ENCODE results near the gene MFNG. TPM values are rescaled to one million over a fixed set of nuclear protein-coding genes. Genes with fewer than 3 reads are reported as not detected.

MFNG gene
- total RNA-seq, 2 experiments from 2014 or later, result 191 to 199 TPM

DNA sequence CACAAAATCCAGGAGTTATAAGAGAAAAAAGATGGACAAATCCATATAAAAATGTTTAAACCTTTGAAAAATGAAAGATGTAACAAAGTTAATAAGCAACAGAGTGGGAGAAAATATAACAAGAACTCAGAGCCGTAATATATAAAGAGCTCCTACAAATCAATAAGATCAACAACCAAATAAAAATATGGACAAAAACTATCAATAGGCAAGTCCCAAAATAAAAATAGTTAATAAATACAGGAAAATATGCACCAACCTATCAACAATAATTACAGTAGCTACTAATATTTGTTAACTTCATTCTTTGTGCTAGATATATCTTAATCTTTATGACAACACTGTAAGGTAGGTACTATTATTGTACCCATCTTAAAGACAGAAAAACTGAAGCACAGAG lies 30.3 kb upstream of the MFNG start:
- ChIA-PET CTCF (interaction anchor here (1.2 kb wide), 1 partner anchor 17 kb away, joined by 3 read pairs; no protein-coding TSS in a partner anchor), POLR2A (no interaction called here)

DNA sequence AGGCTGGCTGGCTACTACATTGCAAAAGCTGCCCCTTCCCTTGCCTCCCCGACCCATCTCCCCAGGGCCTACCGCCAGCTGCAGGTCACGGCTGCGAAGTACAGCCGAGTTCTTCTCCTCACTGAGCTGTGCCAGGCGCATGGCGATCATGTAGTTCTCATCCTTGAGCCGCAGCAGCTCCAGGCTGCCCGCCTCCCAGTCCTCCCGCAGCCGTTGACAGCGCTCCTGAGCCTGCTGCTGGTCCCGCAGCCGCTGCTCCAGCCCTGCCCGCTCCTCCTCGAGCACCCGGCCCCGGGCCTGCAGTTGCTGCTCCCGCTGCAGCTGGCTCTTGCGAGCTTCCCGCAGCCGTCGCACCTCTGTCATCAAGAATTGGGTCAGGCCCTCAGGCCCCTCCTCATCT lies 29.7 kb upstream of the MFNG start:
- ChIA-PET POLR2A (no interaction called here), CTCF (interaction anchor here (1.2 kb wide), 1 partner anchor 17 kb away, joined by 3 read pairs; no protein-coding TSS in a partner anchor)

DNA sequence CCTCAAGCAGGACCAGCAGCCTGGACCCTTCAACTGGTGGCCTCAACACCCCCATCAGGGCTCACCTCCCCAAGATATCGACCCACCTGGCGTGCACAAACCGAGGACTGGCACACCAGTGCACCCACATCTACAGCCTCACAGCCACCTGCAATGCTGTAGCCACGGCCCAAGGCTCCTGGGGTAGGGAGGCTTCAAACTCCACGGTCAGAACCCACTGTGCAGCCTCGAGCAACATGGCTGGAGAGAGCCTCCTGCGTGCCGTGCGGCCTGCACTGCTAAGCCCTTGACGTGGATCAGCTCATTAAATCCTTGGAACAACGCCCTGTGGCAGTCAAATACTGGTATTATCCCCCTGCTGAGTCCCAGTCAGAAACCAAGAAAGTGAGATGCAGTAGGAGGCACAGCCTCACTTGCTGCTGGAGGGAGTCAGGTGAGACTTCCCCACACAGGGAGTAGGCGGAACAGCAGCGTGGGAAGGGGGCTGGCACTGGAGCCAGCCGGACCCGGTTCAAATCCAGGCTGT lies 28.4 kb upstream of the MFNG start:
- ChIA-PET POLR2A (no interaction called here), CTCF (no interaction called here)

DNA sequence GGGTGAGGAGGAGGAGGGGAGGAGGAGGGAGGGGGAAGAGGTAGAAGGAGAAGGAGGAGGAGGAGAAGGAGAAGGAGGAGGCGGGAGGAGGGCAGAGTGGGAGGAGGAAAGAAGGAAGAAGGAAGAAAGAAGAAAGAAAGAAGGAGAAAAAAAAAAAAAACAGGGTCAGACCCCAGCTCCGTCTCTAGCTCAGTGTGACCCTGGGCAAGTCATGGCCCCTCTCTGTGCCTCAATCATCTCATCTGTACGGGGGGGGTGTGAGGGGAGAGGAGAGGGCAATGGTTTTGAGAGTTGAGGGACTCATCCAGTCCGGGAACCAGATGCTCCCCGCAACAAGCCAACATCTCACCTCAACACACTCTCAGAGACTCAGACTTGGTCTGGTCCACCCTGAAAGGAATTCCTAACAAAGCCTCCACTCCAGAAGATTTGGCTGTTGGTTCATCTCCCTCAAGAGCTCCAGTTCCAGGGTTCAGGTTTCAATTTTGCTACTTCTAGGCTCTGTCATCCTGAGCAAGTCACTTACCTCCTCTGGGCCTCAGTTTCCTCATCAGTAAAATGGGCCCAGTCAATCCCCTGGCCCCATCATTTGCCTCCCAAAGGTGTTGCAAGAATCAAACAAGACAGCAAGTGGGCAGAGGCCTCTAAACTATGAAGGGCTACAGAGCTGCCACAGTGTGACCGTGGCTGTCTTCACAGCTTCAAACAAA lies 25.4 kb upstream of the MFNG start:
- ChIA-PET CTCF (interaction anchor here (0.7 to 1.2 kb wide), 2 partner anchors 69 to 95 kb away, joined by 3 read pairs; no protein-coding TSS in a partner anchor), POLR2A (no interaction called here)

DNA sequence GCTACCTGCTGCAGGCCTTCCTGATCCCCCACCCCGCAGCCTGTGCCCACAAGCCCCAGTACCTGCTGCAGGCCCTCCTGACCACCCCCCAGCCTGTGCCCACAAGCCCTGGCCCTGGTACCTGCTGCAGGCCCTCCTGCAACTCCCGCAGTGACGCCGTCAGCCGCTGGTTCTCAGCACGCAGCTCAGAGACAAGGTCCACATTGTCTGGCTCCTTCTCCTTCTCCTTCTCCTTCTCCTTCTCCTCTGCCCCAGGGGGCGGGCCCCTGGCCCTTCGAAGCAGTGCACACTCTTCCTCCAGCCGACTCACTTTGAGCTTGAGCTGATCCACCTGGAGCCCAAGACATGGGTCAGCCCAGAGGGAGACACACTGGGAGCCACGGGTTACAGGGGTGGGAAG lies 23.9 kb upstream of the MFNG start:
- ChIA-PET POLR2A (interaction anchor here (0.6 kb wide), 1 partner anchor 100 kb away, joined by 3 read pairs; no protein-coding TSS in a partner anchor), CTCF (no interaction called here)

DNA sequence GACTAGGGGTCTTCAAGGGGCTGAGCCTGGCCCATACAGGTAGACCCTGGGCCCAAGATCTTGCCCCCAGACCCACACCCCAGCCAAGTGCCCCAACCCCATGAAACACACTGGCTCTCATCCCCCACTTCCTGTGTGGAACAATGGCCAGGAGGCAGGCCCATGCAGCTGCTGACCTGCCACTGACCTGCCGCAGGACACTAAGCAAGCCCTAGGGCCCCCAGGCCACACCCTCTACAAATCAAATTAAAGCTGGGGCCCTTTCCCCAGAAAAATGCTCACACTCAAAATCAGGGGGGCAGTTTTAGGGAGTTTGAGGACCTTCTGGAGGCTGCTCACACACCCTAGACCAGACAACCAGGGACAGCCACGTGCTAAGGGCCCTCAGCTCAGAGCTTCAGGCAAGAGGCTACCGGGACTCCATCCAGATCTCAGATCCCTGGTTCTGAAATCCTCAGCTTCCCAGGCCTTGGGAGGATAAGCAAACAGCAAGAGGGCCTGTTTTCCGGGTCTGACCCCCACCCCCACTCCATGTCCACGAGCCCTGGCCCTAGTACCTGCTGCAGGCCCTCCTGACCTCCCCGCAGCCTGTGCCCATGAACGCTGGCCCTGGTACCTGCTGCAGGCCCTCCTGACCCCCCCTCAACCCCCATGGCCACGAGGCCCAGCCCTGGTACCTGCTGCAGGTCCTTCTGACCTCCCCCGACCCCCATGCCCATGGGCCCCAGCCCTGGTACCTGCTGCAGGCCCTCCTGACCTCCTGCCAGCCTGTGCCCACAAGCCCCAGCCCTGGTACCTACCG lies 23.1 kb upstream of the MFNG start:
- ChIA-PET CTCF (no interaction called here), POLR2A (interaction anchor here (0.6 kb wide), 1 partner anchor 101 kb away, joined by 3 read pairs; no protein-coding TSS in a partner anchor)

DNA sequence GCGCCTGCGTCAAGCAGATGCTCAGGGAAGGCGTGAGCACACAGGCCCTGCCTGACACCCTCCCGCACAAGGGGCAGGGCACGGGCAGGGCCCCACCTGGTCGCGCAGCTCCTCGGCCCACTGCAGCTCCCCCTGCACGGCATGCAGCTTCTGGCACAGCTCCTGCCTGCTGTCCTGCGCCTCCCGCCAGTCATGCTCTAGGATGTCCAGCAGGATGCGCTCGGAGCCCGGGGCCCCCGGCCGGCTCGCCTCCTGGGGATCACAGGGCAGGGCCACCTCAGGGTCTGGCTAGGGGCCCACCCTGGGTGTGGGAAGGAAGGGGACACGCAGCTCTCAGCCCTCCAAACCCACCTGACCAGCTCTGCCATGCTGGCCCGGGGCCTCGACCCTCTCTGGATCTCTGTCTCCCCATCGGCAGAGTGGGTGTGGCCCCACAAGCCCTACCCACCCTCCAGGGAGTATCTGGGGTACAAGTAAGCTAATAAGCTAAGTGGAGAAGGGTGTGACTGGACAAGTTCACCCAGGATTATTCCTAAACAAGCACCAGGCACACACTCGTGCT lies 22.3 kb upstream of the MFNG start:
- POLR2A ChIA-PET, result no interaction called here
- CTCF ChIA-PET, result no interaction called here

DNA sequence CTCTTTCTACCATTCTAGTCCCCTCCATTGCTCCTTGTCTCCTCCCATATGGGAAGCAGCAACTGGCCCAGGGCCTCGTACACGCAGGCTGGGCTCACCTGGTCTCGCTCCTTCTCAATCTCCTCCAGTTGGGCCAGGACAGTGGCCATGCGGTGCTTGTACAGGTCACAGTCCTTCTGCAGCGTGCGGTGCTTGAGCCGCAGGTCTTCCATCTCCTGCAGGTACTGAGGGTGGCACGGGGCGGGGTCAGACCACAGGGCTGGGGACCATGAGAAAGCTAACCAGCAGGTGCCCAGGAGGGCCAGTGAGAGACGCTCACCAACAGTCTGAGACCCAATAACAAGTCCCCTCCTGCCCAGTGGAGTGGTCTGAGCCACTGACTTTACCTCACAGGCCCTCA lies 21.5 kb upstream of the MFNG start:
- CTCF ChIA-PET, result no interaction called here
- POLR2A ChIA-PET, result no interaction called here

DNA sequence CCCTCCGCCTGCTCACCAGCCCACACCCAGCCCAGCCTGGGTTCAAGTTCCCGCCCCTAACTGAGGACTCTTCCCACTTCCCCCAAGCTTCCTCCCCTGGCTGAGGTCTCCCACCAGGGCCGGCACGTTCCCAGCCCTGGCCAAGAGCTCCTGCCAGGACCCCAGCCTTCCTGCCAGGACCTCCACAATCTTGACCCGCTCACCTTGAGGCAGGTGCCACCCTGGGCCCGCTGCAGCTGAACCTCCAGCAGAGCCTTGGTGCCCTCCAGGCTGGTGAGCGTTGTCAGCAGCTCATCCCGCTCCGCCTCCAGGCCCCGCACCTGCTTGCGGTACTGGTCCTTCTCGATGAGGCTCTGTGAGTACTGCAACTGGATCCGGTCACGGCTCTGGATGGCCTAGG lies 19.8 kb upstream of the MFNG start:
- CTCF ChIA-PET, result interaction anchor here (1.1 kb wide), 2 partner anchors 13 to 56 kb away, joined by 4 read pairs; no protein-coding TSS in a partner anchor
- POLR2A ChIA-PET, result no interaction called here

DNA sequence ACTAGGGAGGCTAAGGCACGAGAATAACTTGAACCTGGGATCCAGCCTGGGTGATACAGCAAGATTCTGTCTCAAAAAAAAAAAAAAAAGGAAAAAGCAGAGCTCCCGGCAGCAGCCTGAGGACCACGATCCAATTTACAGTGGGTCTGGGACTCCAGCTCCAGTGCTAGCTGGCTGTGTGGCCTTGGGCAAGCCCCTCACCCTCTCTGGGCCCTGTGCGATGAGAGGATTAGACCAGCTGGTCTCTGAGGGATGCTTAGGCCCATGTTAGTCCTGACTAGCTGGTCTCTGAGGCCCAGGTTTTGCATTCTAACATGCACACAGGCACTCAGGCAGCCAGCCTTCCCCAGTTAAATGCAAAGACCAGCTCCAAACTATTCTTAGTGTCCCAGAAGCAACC lies 19.4 kb upstream of the MFNG start:
- CTCF ChIA-PET, result interaction anchor here (0.6 to 1.1 kb wide), 5 partner anchors 13 to 350 kb away, joined by 3 to 4 read pairs (median 3); no protein-coding TSS in a partner anchor
- POLR2A ChIA-PET, result interaction anchor here (0.5 kb wide), 1 partner anchor 63 kb away, joined by 8 read pairs; no protein-coding TSS in a partner anchor

DNA sequence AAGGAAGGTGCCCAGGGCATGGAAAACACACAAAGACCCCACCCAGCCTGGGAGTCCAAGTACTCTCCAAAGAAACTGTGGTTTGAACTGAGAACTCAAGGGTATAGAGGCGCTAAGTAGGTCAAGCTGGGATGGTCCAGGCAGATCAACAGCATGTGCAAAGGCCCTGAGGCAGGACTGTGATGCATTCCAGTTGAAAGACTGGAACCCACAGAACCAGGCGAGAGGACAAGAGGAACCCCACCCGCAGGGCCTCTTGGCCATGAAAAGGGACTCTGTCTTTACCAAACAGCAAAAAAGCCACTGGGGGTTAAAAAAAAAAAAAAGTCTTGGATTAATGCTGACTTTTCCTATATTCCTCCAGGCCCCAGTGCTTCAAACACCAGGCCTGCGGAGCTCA lies 18.8 kb upstream of the MFNG start:
- ChIA-PET POLR2A (interaction anchor here (0.5 kb wide), 1 partner anchor 63 kb away, joined by 8 read pairs; no protein-coding TSS in a partner anchor), CTCF (interaction anchor here (0.6 to 1.1 kb wide), 5 partner anchors 25 to 351 kb away, joined by 3 to 4 read pairs (median 3); no protein-coding TSS in a partner anchor)

DNA sequence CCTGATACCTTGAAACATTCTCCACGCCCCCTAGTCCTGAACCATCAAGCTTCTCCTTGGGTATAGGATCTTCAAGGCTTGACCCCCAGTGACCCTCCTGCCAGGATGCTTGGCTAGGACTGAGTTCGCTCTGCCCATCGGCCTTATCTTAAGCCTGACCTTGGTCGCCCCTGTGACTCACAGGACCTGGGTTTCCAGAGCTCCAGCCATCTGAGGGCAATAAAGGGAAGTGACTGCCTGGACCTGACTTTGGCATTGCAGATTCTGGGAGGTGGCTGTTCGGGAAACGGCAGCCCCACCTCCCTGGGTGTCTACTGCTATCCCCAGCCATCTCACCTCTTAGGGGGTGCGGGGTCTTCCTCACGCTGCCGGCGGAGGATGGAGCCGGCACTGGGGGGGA lies 17.7 kb upstream of the MFNG start:
- POLR2A ChIA-PET, result interaction anchor here (0.5 kb wide), 1 partner anchor 468 kb away, joined by 5 read pairs; no protein-coding TSS in a partner anchor

DNA sequence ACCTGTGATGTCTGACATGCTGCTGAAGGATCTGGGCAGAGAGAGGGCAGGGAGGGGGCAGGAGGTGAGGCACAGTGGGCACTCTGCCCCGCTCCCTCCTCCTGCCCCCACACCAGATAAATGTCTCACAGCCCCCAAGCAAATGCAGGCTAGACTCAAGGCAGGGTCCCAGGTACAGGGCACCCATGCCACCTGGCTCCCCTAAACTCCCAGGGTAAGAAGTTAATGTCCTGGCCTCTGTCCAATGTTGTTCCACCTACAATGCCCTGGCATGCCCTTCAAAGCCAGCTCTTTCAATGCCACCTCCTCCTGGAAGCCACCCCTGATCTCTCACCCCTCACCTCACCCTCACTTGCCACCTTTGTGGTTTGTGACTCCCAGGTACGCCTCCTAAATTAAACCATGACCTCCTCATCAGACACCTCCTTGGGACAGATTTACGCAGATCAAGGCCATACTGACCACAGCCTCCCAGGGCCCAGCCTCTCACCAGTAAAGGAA lies 17.0 kb upstream of the MFNG start:
- ChIA-PET POLR2A (interaction anchor here (0.5 kb wide), 1 partner anchor 468 kb away, joined by 5 read pairs; no protein-coding TSS in a partner anchor), CTCF (interaction anchor here (1.0 kb wide), 1 partner anchor 8 kb away, joined by 3 read pairs; no protein-coding TSS in a partner anchor)

More for the DNA sequence above, 17.7 kb upstream of the MFNG start:
- CTCF ChIA-PET, result interaction anchor here (1.0 kb wide), 1 partner anchor 9 kb away, joined by 3 read pairs; no protein-coding TSS in a partner anchor

DNA sequence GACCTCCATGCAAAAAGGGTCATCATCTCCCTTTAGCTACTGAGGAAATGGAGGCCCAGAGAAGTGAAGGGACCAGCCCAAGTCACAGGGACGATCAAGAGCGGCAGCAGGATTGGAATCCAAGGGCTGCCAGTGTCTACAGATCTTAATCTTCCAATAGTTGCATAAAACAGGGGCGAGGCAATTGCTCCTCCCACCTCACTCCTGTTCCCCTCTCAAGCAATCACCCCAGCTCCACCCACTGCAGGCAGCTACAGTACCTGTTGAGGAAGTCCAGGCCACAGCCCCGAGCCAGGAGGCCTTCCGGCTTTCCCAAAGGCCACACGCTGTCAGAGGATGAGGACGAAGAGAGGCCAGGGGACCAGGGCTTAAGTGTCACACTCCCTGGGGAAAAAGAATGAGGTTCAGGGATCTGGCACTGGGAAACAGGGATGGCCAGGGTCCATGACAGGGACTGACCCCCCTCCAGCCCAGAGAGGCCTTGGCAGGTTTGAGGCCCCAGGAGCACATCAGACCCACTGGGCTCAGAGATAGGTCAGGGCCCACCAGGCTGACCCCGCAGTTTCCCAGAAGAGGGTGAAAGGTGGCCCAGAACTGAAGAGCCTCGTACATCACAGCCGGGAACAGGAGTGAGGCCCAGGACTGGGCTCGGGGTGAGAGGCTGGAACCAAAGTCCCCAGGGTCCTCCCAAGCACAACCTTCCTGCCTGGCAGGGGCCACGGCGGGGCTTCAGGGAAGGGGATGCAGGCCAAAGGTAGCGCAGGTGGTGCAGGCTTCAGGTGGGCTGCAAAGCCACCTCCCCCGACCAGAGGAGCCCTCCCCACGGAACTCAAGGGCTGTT lies 16.4 kb upstream of the MFNG start:
- ChIA-PET POLR2A (interaction anchor here (0.5 kb wide), 1 partner anchor 485 kb away, joined by 3 read pairs; no protein-coding TSS in a partner anchor), CTCF (no interaction called here)

DNA sequence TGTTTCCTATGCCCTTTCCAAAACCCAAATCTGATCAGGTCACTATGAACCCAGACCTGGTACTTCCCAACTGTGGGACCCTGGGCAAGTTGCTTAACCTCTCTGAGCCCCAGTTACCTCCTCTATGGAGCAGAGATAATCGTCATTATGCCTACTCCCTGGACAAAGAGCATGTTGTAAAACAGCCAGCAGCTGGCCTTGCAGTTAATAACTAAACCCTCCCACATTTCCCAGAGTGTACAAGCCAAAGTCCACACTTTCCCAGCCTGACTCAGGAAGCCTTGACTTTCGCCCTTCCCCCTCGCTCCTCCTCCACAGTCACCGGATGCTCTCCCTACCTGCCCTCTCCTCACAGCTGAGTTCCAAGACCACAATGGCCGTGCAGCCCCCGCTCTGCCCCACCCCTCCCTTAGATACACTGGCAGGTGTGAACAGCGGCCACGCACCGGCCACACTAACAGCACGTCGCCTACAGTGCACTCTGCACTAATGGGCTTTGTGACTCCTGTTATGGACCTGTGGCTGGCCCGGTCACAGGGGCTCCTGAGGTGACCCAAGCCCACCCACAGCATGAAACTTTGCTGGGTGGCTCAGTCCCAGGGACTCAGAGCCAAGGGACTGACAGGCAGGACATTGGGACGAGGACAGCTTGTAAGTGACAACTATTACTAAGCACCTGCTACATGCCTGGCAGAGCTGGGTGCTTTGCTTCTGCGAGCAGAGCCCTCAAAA lies 15.6 kb upstream of the MFNG start:
- POLR2A ChIA-PET, result interaction anchor here (0.5 kb wide), 1 partner anchor 484 kb away, joined by 3 read pairs; no protein-coding TSS in a partner anchor

DNA sequence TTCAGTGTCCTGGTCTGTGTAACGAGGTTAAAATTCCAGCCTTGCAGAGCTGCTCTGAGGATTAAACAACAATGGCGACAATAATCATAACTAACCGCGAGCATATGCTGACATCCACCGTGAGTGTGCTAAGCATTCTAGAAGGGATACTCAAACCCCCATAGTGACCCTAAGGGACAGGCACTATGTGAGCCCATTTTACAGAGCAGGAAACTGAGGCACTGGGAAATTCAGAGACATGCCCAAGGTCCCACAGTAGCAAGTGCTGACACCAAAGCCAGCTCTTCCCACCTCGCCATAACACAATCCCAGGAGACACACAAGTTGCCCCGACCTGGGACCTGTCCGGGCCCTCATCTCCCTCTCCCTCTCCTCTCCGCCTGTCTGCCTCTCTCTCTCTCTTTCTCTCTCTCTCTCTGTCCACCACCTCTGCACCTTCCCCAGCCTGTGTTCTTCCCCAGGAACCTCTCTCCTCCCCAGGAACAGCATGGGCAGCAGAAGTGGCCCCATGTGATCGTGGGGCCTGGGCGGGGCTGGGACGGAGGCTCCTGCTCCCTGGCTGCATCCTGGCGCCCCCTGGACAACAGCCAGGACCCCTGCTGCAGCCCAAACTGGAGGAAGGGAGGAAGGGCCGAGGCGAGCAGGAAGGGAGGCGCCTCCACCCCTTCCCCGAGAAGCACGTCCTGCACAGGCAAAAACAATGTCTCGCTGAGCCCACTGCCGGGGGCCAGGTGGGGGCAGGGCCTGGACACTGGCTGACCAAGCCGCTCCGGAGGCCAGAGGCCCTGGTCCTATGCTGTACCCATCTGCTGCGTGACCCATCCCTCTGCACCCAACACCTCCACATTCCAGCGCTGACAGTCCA lies 14.8 kb upstream of the MFNG start:
- ChIA-PET POLR2A (no interaction called here), CTCF (no interaction called here)

More for the DNA sequence above, 15.6 kb upstream of the MFNG start:
- CTCF ChIA-PET, result no interaction called here
